Measurements from ENCODE around the gene LRRC8D. TPM values are rescaled to one million over a fixed set of nuclear protein-coding genes. Genes with fewer than 3 reads are reported as not detected.

Gene LRRC8D
- polyA plus RNA-seq, 6 donors from 2014 or later = 27.1 to 51.3 (median 39.0) TPM

DNA sequence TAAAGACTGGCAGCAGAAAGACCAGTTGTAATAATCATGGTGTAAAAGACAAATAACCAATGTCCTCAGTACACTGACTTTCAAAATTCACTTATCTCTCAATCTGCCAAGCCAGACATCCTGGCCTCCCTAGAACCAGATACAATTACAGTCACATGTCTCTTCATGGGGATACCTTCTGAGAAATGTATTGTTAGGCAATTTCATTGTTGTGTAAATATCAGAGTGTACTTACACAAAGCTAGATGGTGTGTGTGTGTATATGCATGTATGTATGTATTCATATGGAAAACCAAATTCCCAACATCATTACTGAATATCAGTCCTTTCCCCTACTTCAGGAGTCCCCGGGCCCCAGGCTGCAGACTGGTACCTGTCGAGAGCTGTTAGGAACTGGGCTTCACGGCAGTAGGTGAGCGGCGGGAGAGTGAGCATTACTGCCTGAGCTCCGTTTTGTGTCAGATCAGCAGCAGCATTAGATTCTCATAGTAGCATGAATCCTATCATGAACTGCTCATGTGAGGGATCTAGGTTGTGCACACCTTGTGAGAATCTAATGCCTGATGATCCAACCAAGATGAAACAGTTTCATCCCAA is 108.7 kb downstream of the LRRC8D start:
- DNase-seq (no peak), ATAC-seq (ENCODE audit: low read depth in 2 of 2) (no peak)
- H3K27me3 Mint-ChIP-seq = no peaks in the 10 kb centered on the region
- peaks cover 19 to 25% of the 10 kb centered on the region in 2 donors for H3K36me3 Mint-ChIP-seq
- no peaks in the 10 kb centered on the region for H3K9me3 Mint-ChIP-seq
- H3K4me3 Mint-ChIP-seq = no peak overlapping the region
- H3K4me1 Mint-ChIP-seq = peaks cover 21 to 33% (median 28%) of the 10 kb centered on the region in 3 donors
- no peak overlapping the region for H3K27ac Mint-ChIP-seq

GRCh38 chr1:89930579-89930978 is 109.7 kb downstream of the LRRC8D start:
- ATAC-seq (ENCODE audit: low read depth in 2 of 2) (no peak), DNase-seq (no peak)
- H3K4me3 Mint-ChIP-seq = no peak overlapping the region
- H3K9me3 Mint-ChIP-seq = no peaks in the 10 kb centered on the region
- H3K4me1 Mint-ChIP-seq = peaks cover 21 to 33% (median 28%) of the 10 kb centered on the region in 3 donors
- peak overlapping the region in 1 of 6 donors; percentile 28 for H3K27ac Mint-ChIP-seq
- H3K27me3 Mint-ChIP-seq = no peaks in the 10 kb centered on the region
- H3K36me3 Mint-ChIP-seq = peaks cover 28 to 34% of the 10 kb centered on the region in 2 donors

DNA sequence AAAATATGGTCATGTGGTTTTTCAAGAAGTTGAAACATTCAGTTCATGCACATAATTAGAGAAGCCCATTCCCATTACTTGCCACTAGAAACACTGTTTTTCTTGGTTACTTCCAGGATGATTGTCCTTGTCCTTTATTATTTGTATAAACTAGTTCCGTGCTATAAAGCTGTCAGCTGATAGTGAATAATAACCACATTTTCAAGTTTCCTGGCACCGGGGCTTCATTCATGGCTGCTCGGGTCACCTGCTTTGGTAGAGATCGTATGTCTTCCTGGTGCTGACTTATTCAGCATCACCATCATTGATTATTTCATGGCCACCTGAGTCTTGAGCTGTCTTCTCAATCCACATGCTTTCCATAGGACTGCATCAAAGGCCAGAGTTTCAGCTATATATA is 111.1 kb downstream of the LRRC8D start:
- Mint-ChIP-seq H3K36me3 (peaks cover 28% of the 10 kb centered on the region in 2 donors), H3K27ac (no peak overlapping the region), H3K4me1 (peaks cover 21 to 33% (median 28%) of the 10 kb centered on the region in 3 donors), H3K27me3 (no peaks in the 10 kb centered on the region), H3K9me3 (no peaks in the 10 kb centered on the region), H3K4me3 (no peak overlapping the region)
- ATAC-seq (ENCODE audit: low read depth in 2 of 2) (no peak), DNase-seq (no peak)

- Mint-ChIP-seq H3K4me3 (no peak overlapping the region), H3K27ac (peak overlapping the region in 1 of 6 donors; percentile 77), H3K4me1 (peaks cover 18 to 30% (median 28%) of the 10 kb centered on the region in 3 donors), H3K9me3 (no peaks in the 10 kb centered on the region), H3K36me3 (peaks cover 28% of the 10 kb centered on the region in 2 donors), H3K27me3 (no peaks in the 10 kb centered on the region)
- ATAC-seq (ENCODE audit: low read depth in 2 of 2) = no peak
- DNase-seq = no peak
These were observed 111.9 kb downstream of the LRRC8D start for GRCh38 chr1:89932598-89933364.

DNA sequence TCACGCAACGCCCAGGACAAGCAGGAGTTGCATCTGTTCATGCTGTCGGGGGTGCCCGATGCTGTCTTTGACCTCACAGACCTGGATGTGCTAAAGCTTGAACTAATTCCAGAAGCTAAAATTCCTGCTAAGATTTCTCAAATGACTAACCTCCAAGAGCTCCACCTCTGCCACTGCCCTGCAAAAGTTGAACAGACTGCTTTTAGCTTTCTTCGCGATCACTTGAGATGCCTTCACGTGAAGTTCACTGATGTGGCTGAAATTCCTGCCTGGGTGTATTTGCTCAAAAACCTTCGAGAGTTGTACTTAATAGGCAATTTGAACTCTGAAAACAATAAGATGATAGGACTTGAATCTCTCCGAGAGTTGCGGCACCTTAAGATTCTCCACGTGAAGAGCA is 113.6 kb downstream of the LRRC8D start:
- H3K4me1 Mint-ChIP-seq = peaks cover 5 to 13% (median 11%) of the 10 kb centered on the region in 3 donors
- DNase-seq (no peak), ATAC-seq (ENCODE audit: low read depth in 2 of 2) (no peak)
- no peak overlapping the region for H3K27ac Mint-ChIP-seq
- H3K36me3 Mint-ChIP-seq = peaks cover 28% of the 10 kb centered on the region in 2 donors
- H3K9me3 Mint-ChIP-seq = no peaks in the 10 kb centered on the region
- no peaks in the 10 kb centered on the region for H3K27me3 Mint-ChIP-seq
- no peak overlapping the region for H3K4me3 Mint-ChIP-seq

DNA sequence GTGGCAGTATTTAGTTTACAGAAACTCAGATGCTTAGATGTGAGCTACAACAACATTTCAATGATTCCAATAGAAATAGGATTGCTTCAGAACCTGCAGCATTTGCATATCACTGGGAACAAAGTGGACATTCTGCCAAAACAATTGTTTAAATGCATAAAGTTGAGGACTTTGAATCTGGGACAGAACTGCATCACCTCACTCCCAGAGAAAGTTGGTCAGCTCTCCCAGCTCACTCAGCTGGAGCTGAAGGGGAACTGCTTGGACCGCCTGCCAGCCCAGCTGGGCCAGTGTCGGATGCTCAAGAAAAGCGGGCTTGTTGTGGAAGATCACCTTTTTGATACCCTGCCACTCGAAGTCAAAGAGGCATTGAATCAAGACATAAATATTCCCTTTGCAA is 114.4 kb downstream of the LRRC8D start:
- Mint-ChIP-seq H3K27ac (no peak overlapping the region), H3K27me3 (no peaks in the 10 kb centered on the region), H3K36me3 (peaks cover 28% of the 10 kb centered on the region in 2 donors), H3K4me3 (no peak overlapping the region), H3K9me3 (no peaks in the 10 kb centered on the region), H3K4me1 (peaks cover 5 to 8% (median 5%) of the 10 kb centered on the region in 3 donors)
- ATAC-seq (ENCODE audit: low read depth in 2 of 2) (no peak), DNase-seq (no peak)

DNA sequence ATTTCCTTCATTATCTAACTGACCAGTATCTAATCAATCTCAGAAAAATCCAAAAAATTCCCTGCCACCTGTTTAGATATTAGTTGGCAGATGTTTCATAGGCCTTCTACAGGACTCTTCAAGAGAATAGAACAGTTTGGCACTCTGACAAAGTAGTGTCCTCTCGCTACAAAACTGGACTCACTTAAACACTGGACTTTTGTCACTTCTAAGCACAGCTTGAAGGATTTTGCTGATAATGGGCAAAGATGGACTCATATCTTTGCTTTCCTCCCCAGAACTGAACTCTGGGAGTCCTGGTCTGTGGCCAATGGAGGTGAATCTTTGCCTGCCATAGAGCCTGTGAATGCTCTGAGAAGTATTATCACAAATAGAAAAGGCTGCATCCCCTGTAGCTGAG is 115.9 kb downstream of the LRRC8D start:
- Mint-ChIP-seq H3K36me3 (peaks cover 28% of the 10 kb centered on the region in 2 donors), H3K27ac (no peak overlapping the region), H3K27me3 (no peaks in the 10 kb centered on the region), H3K4me1 (peaks cover 0 to 5% (median 3%) of the 10 kb centered on the region in 3 donors), H3K9me3 (no peaks in the 10 kb centered on the region), H3K4me3 (no peak overlapping the region)
- DNase-seq = no peak
- ATAC-seq (ENCODE audit: low read depth in 2 of 2) = no peak

- Mint-ChIP-seq H3K27ac (no peak overlapping the region), H3K4me1 (peaks cover 0 to 5% (median 3%) of the 10 kb centered on the region in 3 donors)
- ATAC-seq (ENCODE audit: low read depth in 2 of 2) = no peak
These were observed 117.6 kb downstream of the LRRC8D start for GRCh38 chr1:89938171-89939055.

GRCh38 chr1:89939059-89939570 is 118.3 kb downstream of the LRRC8D start:
- Mint-ChIP-seq H3K4me3 (no peak overlapping the region), H3K4me1 (peaks cover 0 to 5% (median 3%) of the 10 kb centered on the region in 3 donors), H3K27me3 (no peaks in the 10 kb centered on the region), H3K9me3 (no peaks in the 10 kb centered on the region), H3K36me3 (peaks cover 12 to 14% of the 10 kb centered on the region in 2 donors), H3K27ac (peak overlapping the region in 1 of 6 donors; percentile 37)
- DNase-seq (no peak), ATAC-seq (ENCODE audit: low read depth in 2 of 2) (no peak)

More at GRCh38 chr1:89938171-89939055, 117.6 kb downstream of the LRRC8D start:
- DNase-seq = no peak
- Mint-ChIP-seq H3K9me3 (no peaks in the 10 kb centered on the region), H3K4me3 (no peak overlapping the region), H3K27me3 (no peaks in the 10 kb centered on the region), H3K36me3 (peaks cover 19 to 21% of the 10 kb centered on the region in 2 donors)

DNA sequence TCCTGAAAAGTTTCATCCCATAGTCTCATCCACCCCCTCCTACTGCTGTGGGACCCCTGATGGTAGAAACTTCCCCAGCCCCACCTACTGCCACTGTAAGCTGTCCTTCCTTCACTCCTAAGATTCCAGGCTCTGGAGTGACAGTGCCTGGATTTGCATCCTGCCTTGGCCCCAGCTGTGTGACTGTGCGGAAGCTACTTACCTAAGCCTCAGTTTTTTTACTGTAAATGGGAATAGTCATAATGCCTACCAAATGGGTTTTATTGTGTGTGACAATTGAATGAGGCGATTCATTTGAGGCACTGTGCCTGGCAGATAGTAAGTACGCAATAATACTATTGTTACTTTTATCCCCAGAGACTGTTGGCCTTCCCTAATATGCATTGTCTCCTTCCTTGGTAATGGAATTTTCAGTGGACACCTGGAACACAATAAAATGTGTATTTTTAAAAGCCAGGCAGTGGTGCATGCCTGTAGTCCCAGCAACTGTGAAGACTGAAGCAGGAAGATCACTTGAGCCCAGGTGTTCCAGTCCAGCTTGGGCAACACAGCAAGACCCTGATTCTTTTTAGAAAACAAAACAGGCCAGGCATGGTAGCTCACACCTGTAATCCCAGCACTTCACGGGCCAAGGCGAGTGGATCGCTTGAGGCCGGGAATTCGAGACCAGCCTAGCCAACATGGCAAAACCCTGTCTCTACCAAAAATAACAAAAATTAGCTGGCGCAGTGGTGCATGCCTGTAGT is 119.0 kb downstream of the LRRC8D start:
- no peaks in the 10 kb centered on the region for H3K9me3 Mint-ChIP-seq
- peak overlapping the region in 2 of 6 donors; percentile 38 to 83 for H3K27ac Mint-ChIP-seq
- ATAC-seq (ENCODE audit: low read depth in 2 of 2) = no peak

DNA sequence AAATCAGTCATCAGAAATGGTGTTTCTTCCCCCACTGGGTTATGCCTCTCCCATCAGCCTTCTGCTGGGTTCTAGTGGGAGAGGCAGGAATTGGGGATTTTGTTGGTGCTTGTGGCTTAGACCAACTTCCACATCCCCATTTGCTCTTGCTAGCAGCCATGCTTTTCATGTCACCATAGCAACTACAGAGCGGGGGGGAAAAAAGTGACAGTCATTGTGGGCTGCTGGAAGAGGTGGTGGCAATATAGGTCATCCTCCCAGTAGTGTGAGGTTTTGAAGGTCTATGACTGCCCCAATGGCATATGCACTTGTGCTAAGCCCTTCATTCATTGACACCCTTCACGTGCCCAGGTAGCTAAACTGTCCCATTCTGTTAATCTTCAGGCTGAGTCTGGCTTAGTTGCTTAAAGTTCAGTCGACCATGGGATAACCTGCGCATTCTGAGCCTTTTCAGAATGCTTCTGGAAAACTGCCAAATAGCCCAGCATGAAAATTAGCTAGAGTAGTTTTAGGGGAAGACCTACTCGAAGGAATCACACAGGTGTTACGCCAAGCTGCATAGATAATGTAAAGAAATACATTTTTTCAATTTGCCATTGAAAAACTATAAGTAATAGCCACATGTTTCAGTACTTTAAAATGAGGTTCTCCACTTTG is 120.4 kb downstream of the LRRC8D start:
- ATAC-seq (ENCODE audit: low read depth in 2 of 2) (peak; percentile 16 to 32), DNase-seq (no peak)
- H3K4me3 Mint-ChIP-seq = no peak overlapping the region
- H3K27me3 Mint-ChIP-seq = no peaks in the 10 kb centered on the region
- H3K4me1 Mint-ChIP-seq = peaks cover 0 to 5% (median 3%) of the 10 kb centered on the region in 3 donors
- H3K9me3 Mint-ChIP-seq = no peaks in the 10 kb centered on the region
- no peak overlapping the region for H3K27ac Mint-ChIP-seq
- H3K36me3 Mint-ChIP-seq = no peaks in the 10 kb centered on the region

More for the DNA sequence above, 119.0 kb downstream of the LRRC8D start:
- no peak overlapping the region for H3K4me3 Mint-ChIP-seq
- no peak for DNase-seq
- peaks cover 0 to 5% (median 3%) of the 10 kb centered on the region in 3 donors for H3K4me1 Mint-ChIP-seq
- no peaks in the 10 kb centered on the region for H3K27me3 Mint-ChIP-seq
- peaks cover 6 to 7% of the 10 kb centered on the region in 2 donors for H3K36me3 Mint-ChIP-seq

- ATAC-seq (ENCODE audit: low read depth in 2 of 2) (no peak), DNase-seq (no peak)
- H3K4me1 Mint-ChIP-seq = peaks cover 0 to 5% (median 3%) of the 10 kb centered on the region in 3 donors
- H3K27me3 Mint-ChIP-seq = no peaks in the 10 kb centered on the region
- no peaks in the 10 kb centered on the region for H3K36me3 Mint-ChIP-seq
- no peaks in the 10 kb centered on the region for H3K9me3 Mint-ChIP-seq
- no peak overlapping the region for H3K4me3 Mint-ChIP-seq
- H3K27ac Mint-ChIP-seq = no peak overlapping the region
These were observed 121.2 kb downstream of the LRRC8D start for GRCh38 chr1:89942014-89942413.
